ENCODE data around the gene FAM20A.

FAM20A gene

GRCh38 chr17:68566442-68566738 lies 34.8 kb downstream of the FAM20A start:
- Histone ChIP-seq H3K9ac (no peak overlapping the region), H3K27ac (no peak overlapping the region), H3K4me3 (no peak overlapping the region), H3K36me3 (no peaks in the 10 kb centered on the region), H3K4me2 (no peak overlapping the region), H4K20me1 (no peaks in the 10 kb centered on the region), H3K9me3 (replicated peaks in 1 of 11) (0 out of 22 replicates have a peak, but pooled peaks cover 0 to 4% (median 0%) of the 10 kb centered on the region in 11 experiments), H3K4me1 (no peaks in the 10 kb centered on the region), H3K27me3 (no peaks in the 10 kb centered on the region)
- no peak for TF ChIP-seq Cebpa-rat (IDR thresholded peaks at IDR 0.05)

GRCh38 chr17:68565661-68566441 lies 35.3 kb downstream of the FAM20A start:
- H3K27me3 ChIP-seq, result no peaks in the 10 kb centered on the region
- 0 out of 22 replicates have a peak, but pooled peaks cover 0 to 4% (median 0%) of the 10 kb centered on the region in 11 experiments for H3K9me3 ChIP-seq (replicated peaks in 1 of 11)
- H4K20me1 ChIP-seq, result no peaks in the 10 kb centered on the region
- no peak overlapping the region for H3K4me2 ChIP-seq
- H3K9ac ChIP-seq, result no peak overlapping the region
- H3K27ac ChIP-seq, result no peak overlapping the region
- no peak for TF ChIP-seq Cebpa-rat (IDR thresholded peaks at IDR 0.05)
- no peak overlapping the region for H3K4me3 ChIP-seq
- H3K36me3 ChIP-seq, result no peaks in the 10 kb centered on the region
- H3K4me1 ChIP-seq, result no peaks in the 10 kb centered on the region

GRCh38 chr17:68564415-68565111 lies 36.6 kb downstream of the FAM20A start:
- H3K9ac ChIP-seq, result no peak overlapping the region
- H3K27ac ChIP-seq, result no peak overlapping the region
- H3K4me3 ChIP-seq, result no peak overlapping the region
- H3K4me2 ChIP-seq, result no peak overlapping the region
- no peaks in the 10 kb centered on the region for H3K36me3 ChIP-seq
- H3K27me3 ChIP-seq, result no peaks in the 10 kb centered on the region
- TF ChIP-seq Cebpa-rat (IDR thresholded peaks at IDR 0.05), result no peak
- no peaks in the 10 kb centered on the region for H3K4me1 ChIP-seq
- H4K20me1 ChIP-seq, result no peaks in the 10 kb centered on the region
- 0 out of 22 replicates have a peak, but pooled peaks cover 0 to 4% (median 0%) of the 10 kb centered on the region in 11 experiments for H3K9me3 ChIP-seq (replicated peaks in 1 of 11)

GRCh38 chr17:68562736-68563135 lies 38.4 kb downstream of the FAM20A start:
- no peak for TF ChIP-seq Cebpa-rat (IDR thresholded peaks at IDR 0.05)
- H3K4me2 ChIP-seq, result no peak overlapping the region
- 0 out of 22 replicates have a peak, but pooled peaks cover 0 to 3% (median 0%) of the 10 kb centered on the region in 11 experiments for H3K9me3 ChIP-seq (replicated peaks in 1 of 11)
- no peaks in the 10 kb centered on the region for H3K27me3 ChIP-seq
- H3K4me1 ChIP-seq, result 0 out of 20 replicates have a peak, but pooled peaks cover 0 to 7% (median 0%) of the 10 kb centered on the region in 10 experiments
- H3K36me3 ChIP-seq, result no peaks in the 10 kb centered on the region
- no peak overlapping the region for H3K27ac ChIP-seq
- H4K20me1 ChIP-seq, result no peaks in the 10 kb centered on the region
- no peak overlapping the region for H3K9ac ChIP-seq
- no peak overlapping the region for H3K4me3 ChIP-seq

- peaks cover 0 to 7% (median 2%) of the 10 kb centered on the region in 10 experiments; a peak in 5 of 20 replicates for H3K4me1 ChIP-seq
- no peak overlapping the region for H3K9ac ChIP-seq
- no peaks in the 10 kb centered on the region for H3K9me3 ChIP-seq (replicated peaks in 1 of 11)
- H4K20me1 ChIP-seq, result no peaks in the 10 kb centered on the region
- H3K4me3 ChIP-seq, result no peak overlapping the region
- no peak overlapping the region for H3K27ac ChIP-seq
- no peaks in the 10 kb centered on the region for H3K27me3 ChIP-seq
- H3K36me3 ChIP-seq, result no peaks in the 10 kb centered on the region
- no peak overlapping the region for H3K4me2 ChIP-seq
- TF ChIP-seq Cebpa-rat (IDR thresholded peaks at IDR 0.05), result no peak
Observed at GRCh38 chr17:68560966-68561720, 40.0 kb downstream of the FAM20A start.

- H3K9me3 ChIP-seq (replicated peaks in 1 of 11), result peaks cover 0 to 3% (median 0%) of the 10 kb centered on the region in 11 experiments; a peak in 1 of 22 replicates
Observed at GRCh38 chr17:68559316-68559715, 41.9 kb downstream of the FAM20A start.

GRCh38 chr17:68556551-68556950 lies 44.6 kb downstream of the FAM20A start:
- Histone ChIP-seq H4K20me1 (no peaks in the 10 kb centered on the region), H3K9me3 (replicated peaks in 1 of 11) (peaks cover 0 to 3% (median 0%) of the 10 kb centered on the region in 11 experiments; a peak in 2 of 22 replicates), H3K4me3 (no peak overlapping the region), H3K9ac (no peak overlapping the region), H3K4me2 (peak overlapping the region in 4 of 11 experiments; percentile 1 to 35 (median 12); a peak in 5 of 22 replicates), H3K27me3 (no peaks in the 10 kb centered on the region), H3K36me3 (no peaks in the 10 kb centered on the region), H3K4me1 (peaks cover 0 to 7% (median 2%) of the 10 kb centered on the region in 10 experiments; a peak in 5 of 20 replicates), H3K27ac (no peak overlapping the region)
- TF ChIP-seq Cebpa-rat (IDR thresholded peaks at IDR 0.05), result no peak

More at GRCh38 chr17:68559316-68559715, 41.9 kb downstream of the FAM20A start:
- Histone ChIP-seq H3K36me3 (no peaks in the 10 kb centered on the region), H3K27me3 (no peaks in the 10 kb centered on the region), H3K4me2 (peak overlapping the region in 1 of 11 experiments; percentile 23; a peak in 1 of 22 replicates), H4K20me1 (no peaks in the 10 kb centered on the region), H3K4me3 (no peak overlapping the region), H3K27ac (no peak overlapping the region), H3K4me1 (peaks cover 0 to 7% (median 2%) of the 10 kb centered on the region in 10 experiments; a peak in 5 of 20 replicates), H3K9ac (no peak overlapping the region)
- TF ChIP-seq Cebpa-rat (IDR thresholded peaks at IDR 0.05), result no peak

- Histone ChIP-seq H3K36me3 (peaks cover 6 to 19% (median 15%) of the 10 kb centered on the region in 11 experiments; a peak in 18 of 22 replicates), H3K9me3 (replicated peaks in 1 of 11) (peaks cover 0 to 14% (median 10%) of the 10 kb centered on the region in 11 experiments; a peak in 13 of 22 replicates), H3K27ac (no peak overlapping the region), H3K27me3 (no peaks in the 10 kb centered on the region), H3K4me3 (no peak overlapping the region), H4K20me1 (peaks cover 0 to 14% (median 6%) of the 10 kb centered on the region in 11 experiments; a peak in 9 of 22 replicates), H3K4me2 (no peak overlapping the region), H3K4me1 (0 out of 20 replicates have a peak, but pooled peaks cover 0 to 4% (median 0%) of the 10 kb centered on the region in 10 experiments), H3K9ac (no peak overlapping the region)
- no peak for TF ChIP-seq Cebpa-rat (IDR thresholded peaks at IDR 0.05)
Observed at GRCh38 chr17:68544111-68544915, 56.9 kb downstream of the FAM20A start.

All from BLaER1 treated with 17β-estradiol and CSF1 and Interleukin-3, amounts not matched to agents 10 nM and 100 nM (cell line).